Ovary (tissue), 9 donors: Measurements from ENCODE around the gene PCBP3. TPM values are rescaled to one million over a fixed set of nuclear protein-coding genes. Genes with fewer than 3 reads are reported as not detected.
"Not testable (repeated sequence)": the region's sequence is repeated elsewhere in the genome, so short reads cannot be mapped to it uniquely, and the experiment has no call there.

Experiments
- DNase-seq, 5 donors: peaks; one replicate each; pipeline ENCODE4 v3.0.0-alpha.2; 2019 to 2020
- H3K27ac ChIP-seq, 2 donors: fragments of 200-600 bp; one replicate each; pipeline versions ENCODE4 v1.5.1 to v1.8.0; 2019 to 2022
- H3K27me3 ChIP-seq: fragments of 200-600 bp; one replicate; pipeline ENCODE4 v1.8.0; 2022
- H3K36me3 ChIP-seq: fragments of 200-600 bp; sonication (generic); one replicate; pipeline ENCODE4 v1.5.1; 2019
- H3K4me1 ChIP-seq: one replicate; pipeline ENCODE4 v1.8.1; 2013; ENCODE audit warnings: mild to moderate bottlenecking, moderate library complexity; ENCODE audit not compliant: insufficient read depth
- H3K4me3 ChIP-seq: fragments of 200-600 bp; sonication (generic); one replicate; pipeline ENCODE4 v1.5.1; 2017
- H3K9me3 ChIP-seq, 2 donors: fragments of 200-600 bp in 1 of 2; sonication (generic) in 1 of 2; one replicate each; pipeline versions ENCODE4 v1.5.1 to v1.8.1; 2013 to 2019; ENCODE audit warnings: mild to moderate bottlenecking in 1 of 2, moderate library complexity in 1 of 2
- EP300 ChIP-seq: sonication (generic); formaldehyde crosslinking; IDR thresholded peaks from one replicate; pipeline ENCODE4 v1.6.1; 2017; ENCODE audit warnings: antibody characterized with exemption
- POLR2A ChIP-seq: fragments of 450-650 bp; IDR thresholded peaks from one replicate; pipeline ENCODE4 v1.6.1; 2017; ENCODE audit warnings: antibody characterized with exemption, mild to moderate bottlenecking, moderate library complexity
- WGBS, 3 donors: extraction: QIAGEN DNeasy Blood & Tissue Kit in 1 of 3; methylation state at CpG; one replicate each; pipeline versions ENCODE4 v1.1.5 to v1.1.7; 2013 to 2017; 5-methylcytosine and 5-hydroxymethylcytosine counted together
- intact Hi-C, 4 donors: fragments of 100-400 bp; cut with DNase I; formaldehyde crosslinking; loops; one replicate each; pipeline versions ENCODE4 v1.11.0 to v1.15.1; 2022 to 2023
- polyA plus RNA-seq, 2 donors: library from polyadenylated mRNA; stranded (reverse); fragments of 200-250 nt in 1 of 2; fragments of 350-450 nt in 1 of 2; fragmentation: Illumina TruSeq in 1 of 2; extraction: RNeasy Lipid Tissue Mini Kit (QIAGEN cat#74804) in 1 of 2; gene quantifications; one replicate each; pipeline ENCODE4 v1.2.3, GENCODE V29; 2013 to 2014
- total RNA-seq, 7 donors: library from RNA; depleted of rRNA in 2 of 7; stranded (reverse); fragments of >200 nt in 2 of 7; fragmentation: NEBNext Ultra II Directional in 3 of 7; extraction: Animal tissue kit (Norgen Biotek cat#: 25700) in 3 of 7; gene quantifications; one replicate each; pipeline versions ENCODE4 v1.1.0 to v1.2.4, GENCODE V29; 2016 to 2023
- TF ChIP-seq, protein P1 (sequence below), 3 donors: fragments of 450-650 bp in 2 of 3; fragments of 200-600 bp in 1 of 3; IDR thresholded peaks; one replicate each; pipeline versions ENCODE4 v1.5.1 to v1.8.0; 2016 to 2022; ENCODE audit warnings: antibody characterized with exemption in 3 of 3, mild to moderate bottlenecking in 1 of 3
- donor health status: DM: no; HTN: no; CAD: no; lungs with moderate emphysema.
- donor health status: DM: no; HTN: no; CAD: no.
- donor health status: Bipolar disorder and iron deficiency.
- donor health status: DM: yes; HTN: yes; CAD: no.
- donor health status: DM: no; HTN: no; CAD: no.
- donor health status: DM: yes; HTN: yes; CAD: no.

Gene PCBP3
- total and polyA plus RNA-seq, 9 donors = 2.4 to 10.1 (median 5.4) TPM

DNA sequence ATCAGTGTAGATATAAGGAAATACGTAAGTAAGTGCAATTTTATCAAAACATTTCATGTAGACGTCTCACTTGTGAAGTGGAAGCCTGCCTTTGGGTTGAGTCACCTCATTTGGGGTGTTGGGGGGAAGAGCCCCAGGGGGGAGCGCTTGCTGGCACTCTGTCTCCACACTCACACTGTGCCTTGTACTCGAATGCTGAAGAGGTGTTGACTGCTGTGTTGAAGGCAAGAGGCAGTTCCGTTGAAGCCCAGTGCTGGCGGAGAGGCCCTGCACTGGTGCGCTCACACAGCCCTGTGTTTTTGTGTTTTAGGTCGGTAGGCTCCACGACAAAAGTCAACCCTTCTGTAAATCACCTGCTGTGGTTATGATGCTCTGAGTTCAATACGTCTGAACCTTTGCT, 206.1 kb downstream of the PCBP3 start:
- Histone ChIP-seq H3K9me3 (no peaks in the 10 kb centered on the region), H3K4me3 (no peak overlapping the region), H3K36me3 (no peaks in the 10 kb centered on the region), H3K27ac (no peak overlapping the region), H3K4me1 (no peaks in the 10 kb centered on the region), H3K27me3 (no peaks in the 10 kb centered on the region)
- 85 to 90% (median 90%) methylated on average over 10 of the region's 10 CpGs for WGBS, 3 donors
- TF ChIP-seq EP300 = no peak
- intact Hi-C loops = no loop called here
- peak in 1 of 5 donors; percentile 6 for DNase-seq

DNA sequence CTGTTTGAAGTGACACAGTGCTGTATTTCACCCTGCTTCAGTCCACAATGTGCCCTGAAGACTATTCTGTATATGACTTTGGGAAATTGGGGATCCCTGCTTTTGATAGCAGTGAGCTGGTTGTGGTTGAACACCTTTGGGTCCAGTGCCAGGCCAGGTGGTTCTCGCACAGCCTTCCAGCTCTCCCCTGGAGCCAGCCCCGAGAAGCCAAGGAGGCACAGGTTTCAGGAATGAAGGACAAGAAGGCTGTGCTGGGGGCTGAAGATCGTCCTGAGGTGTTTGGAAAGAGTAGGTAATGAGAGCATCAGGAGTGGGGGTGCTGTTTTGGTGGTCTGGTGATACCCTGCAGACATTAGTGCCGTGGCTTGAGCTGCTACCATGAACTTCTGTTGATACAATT, 206.7 kb downstream of the PCBP3 start:
- no peak for TF ChIP-seq EP300
- TF ChIP-seq POLR2A = no peak
- TF ChIP-seq, protein P1, sequence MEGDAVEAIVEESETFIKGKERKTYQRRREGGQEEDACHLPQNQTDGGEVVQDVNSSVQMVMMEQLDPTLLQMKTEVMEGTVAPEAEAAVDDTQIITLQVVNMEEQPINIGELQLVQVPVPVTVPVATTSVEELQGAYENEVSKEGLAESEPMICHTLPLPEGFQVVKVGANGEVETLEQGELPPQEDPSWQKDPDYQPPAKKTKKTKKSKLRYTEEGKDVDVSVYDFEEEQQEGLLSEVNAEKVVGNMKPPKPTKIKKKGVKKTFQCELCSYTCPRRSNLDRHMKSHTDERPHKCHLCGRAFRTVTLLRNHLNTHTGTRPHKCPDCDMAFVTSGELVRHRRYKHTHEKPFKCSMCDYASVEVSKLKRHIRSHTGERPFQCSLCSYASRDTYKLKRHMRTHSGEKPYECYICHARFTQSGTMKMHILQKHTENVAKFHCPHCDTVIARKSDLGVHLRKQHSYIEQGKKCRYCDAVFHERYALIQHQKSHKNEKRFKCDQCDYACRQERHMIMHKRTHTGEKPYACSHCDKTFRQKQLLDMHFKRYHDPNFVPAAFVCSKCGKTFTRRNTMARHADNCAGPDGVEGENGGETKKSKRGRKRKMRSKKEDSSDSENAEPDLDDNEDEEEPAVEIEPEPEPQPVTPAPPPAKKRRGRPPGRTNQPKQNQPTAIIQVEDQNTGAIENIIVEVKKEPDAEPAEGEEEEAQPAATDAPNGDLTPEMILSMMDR (IDR thresholded peaks at IDR 0.05) = no peak
- intact Hi-C loops = no loop called here
- Histone ChIP-seq H3K9me3 (no peaks in the 10 kb centered on the region), H3K4me3 (no peak overlapping the region), H3K4me1 (no peaks in the 10 kb centered on the region), H3K36me3 (no peaks in the 10 kb centered on the region), H3K27me3 (no peaks in the 10 kb centered on the region), H3K27ac (no peak overlapping the region)
- 86 to 93% (median 91%) methylated on average over 4 of the region's 4 CpGs for WGBS, 3 donors
- DNase-seq = peak in 1 of 5 donors; percentile 7

DNA sequence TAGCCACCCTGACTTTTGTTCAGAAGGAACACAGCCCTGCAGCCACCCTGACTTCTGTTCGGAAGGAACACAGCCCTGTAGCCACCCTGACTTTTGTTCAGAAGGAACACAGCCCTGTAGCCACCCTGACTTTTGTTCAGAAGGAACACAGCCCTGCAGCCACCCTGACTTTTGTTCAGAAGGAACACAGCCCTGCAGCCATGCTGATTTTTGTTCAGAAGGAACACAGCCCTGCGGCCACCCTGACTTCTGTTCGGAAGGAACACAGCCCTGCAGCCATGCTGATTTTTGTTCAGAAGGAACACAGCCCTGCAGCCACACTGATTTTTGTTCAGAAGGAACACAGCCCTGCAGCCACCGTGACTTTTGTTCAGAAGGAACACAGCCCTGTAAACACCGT, 208.9 kb downstream of the PCBP3 start:
- H3K27me3 ChIP-seq, H3K36me3 ChIP-seq, H3K27ac ChIP-seq, H3K4me1 ChIP-seq, H3K9me3 ChIP-seq, H3K4me3 ChIP-seq, DNase-seq, intact Hi-C loops: not testable (repeated sequence)
- WGBS, 3 donors = 58 to 76% (median 63%) methylated on average over 5 of the region's 5 CpGs

DNA sequence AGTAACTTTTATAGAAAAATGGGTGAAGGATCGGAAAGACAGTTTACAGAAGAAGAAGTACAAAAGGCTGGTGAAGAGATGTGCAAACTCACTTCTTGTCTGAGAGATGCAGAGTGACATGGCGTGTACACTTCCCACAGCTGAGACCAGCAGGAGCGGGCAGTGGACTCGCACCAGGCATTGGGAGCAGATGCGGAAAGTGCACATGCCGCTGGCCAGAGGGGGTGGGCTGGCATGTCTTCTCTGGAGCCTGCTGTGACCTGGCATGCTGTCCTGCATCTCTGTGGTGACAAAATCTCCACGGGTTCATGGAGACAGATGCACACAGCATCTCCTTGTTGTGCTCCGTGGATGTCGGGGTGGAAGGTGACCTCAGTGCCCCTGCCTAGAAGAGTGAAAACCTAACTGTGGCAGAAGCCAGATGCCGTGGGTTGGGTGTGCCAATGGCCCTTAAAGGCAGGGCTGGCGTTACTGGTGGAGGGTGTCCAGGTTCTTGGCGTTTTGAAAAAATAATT, 209.4 kb downstream of the PCBP3 start:
- intact Hi-C loops = no loop called here
- 80 to 89% (median 84%) methylated on average over 12 of the region's 12 CpGs for WGBS, 3 donors
- peak in 2 of 5 donors; percentile 6 to 9 for DNase-seq

GRCh38 chr21:45853703-45854342, 210.3 kb downstream of the PCBP3 start:
- H3K36me3 ChIP-seq = no peaks in the 10 kb centered on the region
- WGBS, 3 donors = 92 to 96% (median 95%) methylated on average over 19 of the region's 19 CpGs
- DNase-seq = peak in 2 of 5 donors; percentile 3 to 11
- H3K4me1 ChIP-seq = no peaks in the 10 kb centered on the region
- no peaks in the 10 kb centered on the region for H3K9me3 ChIP-seq
- TF ChIP-seq EP300 (no peak), POLR2A (no peak)
- TF ChIP-seq, protein P1 (IDR thresholded peaks at IDR 0.05) = no peak
- no peaks in the 10 kb centered on the region for H3K27me3 ChIP-seq
- intact Hi-C loops = no loop called here
- H3K4me3 ChIP-seq = no peak overlapping the region
- H3K27ac ChIP-seq = no peak overlapping the region

More for the DNA sequence above, 209.4 kb downstream of the PCBP3 start:
- H3K36me3 ChIP-seq = no peaks in the 10 kb centered on the region
- H3K9me3 ChIP-seq = no peaks in the 10 kb centered on the region
- H3K27ac ChIP-seq = no peak overlapping the region
- no peaks in the 10 kb centered on the region for H3K27me3 ChIP-seq
- no peak overlapping the region for H3K4me3 ChIP-seq
- TF ChIP-seq, protein P1 (IDR thresholded peaks at IDR 0.05) = no peak
- TF ChIP-seq EP300 (no peak), POLR2A (no peak)
- H3K4me1 ChIP-seq = no peaks in the 10 kb centered on the region
